NCI-H446 (cell line): ENCODE results near the gene CORIN.

Experiments used
- DNase-seq, 2 experiments: peaks; one replicate each; lab custom pipeline; 2025; lab: John Stamatoyannopoulos, UW

Gene CORIN

DNA sequence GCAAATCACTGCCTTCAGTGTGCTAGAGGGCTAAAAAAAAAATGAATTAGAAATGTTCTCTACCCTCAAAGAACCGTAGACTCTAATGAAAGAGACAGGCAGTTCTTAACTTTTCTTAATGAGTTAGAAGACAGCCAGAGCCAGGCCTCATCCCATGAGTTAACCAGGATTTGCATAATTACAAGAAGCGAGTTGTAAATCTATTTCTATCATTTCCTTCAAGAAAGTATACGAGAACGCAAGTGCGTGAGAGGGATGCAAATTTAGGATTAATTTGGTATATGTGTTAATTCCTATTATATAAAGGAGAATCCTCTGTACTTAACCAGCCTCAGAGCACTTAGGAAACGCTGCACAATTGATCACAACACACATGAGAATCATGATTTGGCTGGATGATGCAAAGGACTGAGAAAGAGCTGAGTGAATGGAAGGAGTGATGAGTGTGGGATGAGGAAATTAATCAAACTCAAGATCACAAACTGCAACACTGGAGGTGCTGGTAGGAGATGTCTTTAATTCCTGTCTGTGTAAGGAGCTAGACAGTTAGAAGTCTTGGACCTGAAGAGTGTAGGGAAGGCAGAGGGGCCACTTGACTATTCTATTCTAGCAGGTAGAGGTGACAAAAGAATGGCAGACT, 195.6 kb downstream of the CORIN start:
- DNase-seq = no peak

- DNase-seq = peak in 1 of 2 experiments; percentile 66
These were observed 196.1 kb downstream of the CORIN start for GRCh38 chr4:47641755-47642154.

GRCh38 chr4:47640911-47641310, 197.0 kb downstream of the CORIN start:
- no peak for DNase-seq

DNA sequence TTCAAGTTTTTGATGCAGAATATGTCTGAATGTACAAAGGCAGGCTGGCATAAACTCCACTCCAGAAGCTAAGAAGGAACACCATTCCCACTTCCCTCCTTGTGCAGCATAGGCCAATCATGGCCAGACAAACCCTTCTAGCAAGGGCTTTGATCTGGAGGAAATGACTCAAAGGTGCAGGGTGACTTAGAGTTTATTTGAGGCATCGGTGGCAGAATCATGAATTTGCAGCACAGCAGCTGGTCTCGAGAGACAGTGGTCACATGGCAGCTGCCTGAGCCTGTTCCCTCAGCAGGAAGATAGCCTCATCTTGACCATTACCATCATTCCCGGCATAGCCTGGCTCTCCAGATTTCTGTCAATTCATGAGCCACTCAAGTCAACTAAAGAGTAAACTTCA, 198.3 kb downstream of the CORIN start:
- no peak for DNase-seq

GRCh38 chr4:47631161-47631560, 206.7 kb downstream of the CORIN start:
- DNase-seq = no peak

DNA sequence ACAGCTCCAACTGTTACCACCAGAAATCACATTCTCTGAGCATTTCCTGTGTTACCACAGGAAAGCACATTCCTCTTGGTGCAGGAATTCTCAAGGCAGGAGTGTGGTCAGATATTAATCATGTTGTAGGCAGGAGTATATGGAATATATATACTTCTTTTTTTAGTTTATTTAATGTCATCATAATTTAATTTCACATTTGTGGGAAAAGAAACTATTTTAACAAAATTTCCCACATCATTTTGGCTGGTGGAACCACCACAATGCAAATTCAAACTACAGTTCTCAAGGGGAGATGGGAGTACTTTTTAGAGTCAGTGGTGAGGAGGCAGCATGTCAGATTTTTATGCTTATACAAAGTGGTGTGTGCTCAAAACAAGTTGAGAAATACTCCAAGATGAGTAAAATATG, 213.8 kb downstream of the CORIN start:
- DNase-seq = no peak

GRCh38 chr4:47621181-47621580, 216.7 kb downstream of the CORIN start:
- DNase-seq = no peak

DNA sequence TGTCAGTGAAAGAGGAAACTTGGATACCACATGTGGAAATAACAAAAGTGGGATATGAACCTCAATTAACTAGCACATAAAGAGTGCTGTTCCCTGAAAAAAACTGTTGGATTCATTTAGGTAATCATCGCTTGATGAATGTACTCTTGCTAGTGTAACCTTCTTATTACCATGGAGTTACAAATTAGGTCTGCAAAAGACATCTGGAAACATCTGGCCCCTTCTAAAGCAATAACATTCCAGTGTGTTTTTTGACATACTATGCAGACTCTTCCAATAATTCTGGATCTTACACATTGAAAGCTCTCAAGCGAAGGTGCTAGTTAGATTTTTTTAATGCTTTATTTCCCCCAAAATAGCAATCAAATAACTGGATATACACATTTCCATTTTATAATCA, 218.2 kb downstream of the CORIN start:
- DNase-seq = no peak

DNA sequence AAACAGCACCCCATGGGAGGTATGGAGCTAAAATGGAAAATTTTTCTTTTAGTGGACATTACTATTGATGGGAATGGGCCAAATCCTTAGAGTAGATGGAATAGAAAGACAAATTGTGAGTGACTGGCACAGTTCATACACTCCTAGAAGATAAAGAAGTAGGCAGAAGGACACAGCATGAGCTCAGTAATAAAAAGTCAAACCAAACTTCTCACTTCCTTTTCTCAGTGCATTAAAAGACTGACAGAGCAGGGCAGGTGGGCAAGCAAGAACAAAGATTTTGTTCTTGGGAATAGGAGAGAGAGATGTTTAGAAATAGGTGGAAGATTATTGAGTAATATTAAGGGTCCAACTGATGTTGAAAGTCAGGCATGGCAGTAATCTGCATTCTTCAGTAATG, 220.3 kb downstream of the CORIN start:
- no peak for DNase-seq

DNA sequence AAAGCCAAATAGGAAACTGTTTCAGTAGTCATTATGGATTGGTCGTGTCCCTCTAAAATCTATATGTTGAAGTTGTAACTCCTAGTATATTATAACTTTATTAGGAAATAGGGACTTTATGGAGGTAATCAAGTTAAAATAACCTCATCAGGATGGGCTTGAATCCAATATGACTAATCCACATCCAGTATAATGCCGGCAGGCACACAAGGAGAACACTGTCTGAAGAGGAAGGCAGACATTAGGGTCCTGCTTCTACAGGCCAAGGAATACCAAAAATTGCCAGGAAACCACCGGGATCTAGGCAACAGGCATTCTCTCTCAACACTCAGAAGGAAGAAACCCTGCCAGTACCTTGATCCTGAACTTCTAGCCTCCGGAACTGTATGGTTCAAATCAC, 222.5 kb downstream of the CORIN start:
- no peak for DNase-seq

GRCh38 chr4:47612116-47613023, 225.5 kb downstream of the CORIN start:
- no peak for DNase-seq

GRCh38 chr4:47606482-47606881, 231.4 kb downstream of the CORIN start:
- no peak for DNase-seq

- no peak for DNase-seq
These were observed 239.0 kb downstream of the CORIN start for GRCh38 chr4:47598896-47599295.

DNA sequence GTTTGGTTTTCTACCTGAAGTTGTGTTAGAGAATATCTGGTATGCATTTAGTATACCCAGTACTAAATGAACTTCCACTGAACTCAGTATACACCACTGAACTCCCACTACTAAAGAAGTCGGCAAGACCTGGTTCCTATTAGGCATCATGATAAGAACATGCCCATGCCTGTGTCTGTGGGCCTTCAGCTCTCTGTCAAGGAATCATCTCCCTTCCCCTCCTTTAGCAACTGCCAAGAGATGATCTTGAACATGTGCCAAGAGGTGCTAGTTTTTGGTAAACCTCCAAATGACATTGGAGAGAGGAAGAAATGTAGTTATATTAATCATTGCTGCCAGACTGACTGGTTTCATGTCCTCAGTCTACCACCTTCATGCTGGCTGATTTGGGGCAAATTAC, 239.5 kb downstream of the CORIN start:
- DNase-seq = peak; percentile 53 to 83

DNA sequence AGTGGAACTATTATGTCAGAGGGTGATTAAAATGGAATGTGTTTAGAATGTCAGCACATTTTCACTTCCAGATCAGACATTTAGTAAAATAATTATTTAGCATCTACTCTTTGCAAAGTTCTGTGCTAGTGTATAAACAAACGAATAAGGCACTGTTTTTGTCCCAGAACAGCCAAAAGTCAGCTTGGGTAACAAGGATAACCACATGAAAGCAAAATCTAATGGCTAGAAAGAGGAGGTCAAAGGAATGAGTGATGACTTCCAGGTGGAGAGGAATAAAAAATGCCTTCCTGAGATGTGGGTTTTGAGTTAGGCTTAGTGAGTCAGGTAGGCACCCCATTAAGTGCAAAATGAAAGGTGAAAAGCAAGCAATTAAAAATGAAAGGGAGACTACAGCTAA, 240.2 kb downstream of the CORIN start:
- no peak for DNase-seq

- no peak for DNase-seq
These were observed 247.5 kb downstream of the CORIN start for GRCh38 chr4:47590325-47590724.

GRCh38 chr4:47579235-47579634, 258.6 kb downstream of the CORIN start:
- DNase-seq = no peak

DNA sequence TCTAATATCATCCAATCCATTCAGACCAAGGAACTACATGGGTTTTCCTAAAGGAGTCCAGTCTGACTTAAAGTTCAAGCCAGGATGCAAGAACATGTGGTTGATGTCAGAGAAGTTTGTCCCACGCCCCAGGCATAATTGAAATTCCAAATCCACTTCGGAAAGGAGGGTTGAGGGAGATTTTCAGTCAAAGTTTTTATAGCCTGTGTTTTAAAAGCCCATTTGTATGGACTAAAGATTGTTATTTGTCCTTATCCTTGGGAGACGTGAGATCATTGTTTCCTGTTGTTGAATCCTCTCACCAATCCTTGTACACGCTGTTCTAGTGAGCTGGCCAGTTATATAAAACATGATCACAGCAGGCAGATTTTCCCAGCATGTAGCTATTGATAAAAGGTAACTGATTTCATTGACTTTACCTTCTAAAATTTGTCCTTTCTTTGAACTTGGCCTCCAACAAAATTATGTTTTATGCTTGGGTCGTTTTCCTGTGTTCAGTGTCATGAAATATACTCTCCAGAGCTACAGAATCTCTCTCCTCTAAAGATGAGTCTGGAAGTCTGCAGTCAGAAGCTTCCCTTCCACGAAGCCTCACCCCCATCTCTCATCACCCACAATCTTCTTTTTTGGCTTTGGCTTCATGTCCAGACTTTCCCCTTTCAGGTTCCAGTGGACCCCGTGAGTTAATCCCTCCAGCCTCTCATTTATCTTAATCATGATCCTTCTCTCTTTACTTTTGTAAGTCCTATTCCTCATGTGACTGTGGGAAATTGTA, 259.9 kb downstream of the CORIN start:
- no peak for DNase-seq

- DNase-seq = no peak
These were observed 264.9 kb downstream of the CORIN start for GRCh38 chr4:47572981-47573380.

GRCh38 chr4:47570816-47571215, 267.1 kb downstream of the CORIN start:
- DNase-seq = no peak

DNA sequence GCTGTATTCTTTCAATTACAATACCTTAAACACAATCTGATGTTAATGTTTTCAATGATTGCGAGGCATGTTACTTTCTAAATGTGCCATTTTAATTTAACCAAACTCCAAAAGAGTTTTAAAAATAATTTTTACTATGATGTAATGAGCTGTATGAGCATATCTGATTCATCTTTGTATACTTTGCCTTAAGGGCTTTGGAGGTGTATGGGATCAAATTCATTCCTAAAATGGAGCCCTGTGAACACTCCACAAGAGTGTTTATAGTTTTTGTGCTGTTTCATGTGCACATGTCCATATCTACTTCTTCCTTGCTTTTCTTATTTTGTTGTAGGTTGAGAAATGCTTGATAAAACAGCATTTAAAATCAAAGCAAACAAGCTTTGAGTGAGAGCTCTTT, 270.4 kb downstream of the CORIN start:
- no peak for DNase-seq

DNA sequence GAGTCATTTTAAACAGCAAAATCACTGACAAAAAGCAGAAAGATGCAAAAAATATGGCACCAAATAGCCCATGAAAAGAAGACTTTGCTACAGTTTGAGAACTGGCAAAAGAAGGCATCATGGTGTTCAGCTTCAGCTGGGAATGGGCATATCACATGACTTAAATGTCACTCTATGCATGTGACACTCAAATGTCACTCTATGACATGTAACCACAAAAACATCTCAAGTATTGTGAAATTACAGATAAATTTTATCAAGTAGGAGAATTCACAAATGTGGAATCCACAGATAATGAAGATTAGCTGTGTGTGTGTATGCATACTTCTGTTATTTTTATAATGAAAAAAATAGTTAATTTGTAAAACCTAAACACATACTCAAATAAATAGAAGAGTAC, 270.9 kb downstream of the CORIN start:
- no peak for DNase-seq

DNA sequence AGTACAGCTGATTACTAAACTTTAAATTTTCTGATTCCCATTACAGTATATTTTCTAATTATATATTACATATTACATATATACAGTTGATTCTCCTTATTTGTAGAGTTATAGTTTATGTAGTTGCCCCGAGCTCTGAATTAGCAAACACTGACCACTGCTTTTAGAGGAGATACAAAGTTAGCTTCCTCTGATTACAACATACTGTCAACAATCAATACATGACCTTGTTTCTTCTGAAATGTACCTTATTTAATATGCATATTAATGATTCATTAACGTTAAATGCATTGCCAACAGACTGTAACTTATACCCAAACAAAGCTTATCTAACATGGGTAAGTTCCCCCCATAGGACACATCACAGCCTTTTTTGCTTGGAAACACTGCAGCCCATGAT, 271.3 kb downstream of the CORIN start:
- DNase-seq = no peak
